Chondrocyte (in vitro differentiated cells): ENCODE results near the gene ZNF169. TPM values are rescaled to one million over a fixed set of nuclear protein-coding genes. Genes with fewer than 3 reads are reported as not detected.
"Not testable (repeated sequence)": the region's sequence is repeated elsewhere in the genome, so short reads cannot be mapped to it uniquely, and the experiment has no call there.

Experiments used
- DNase-seq: peaks from one replicate; pipeline ENCODE4 v3.0.0; 2021; ENCODE audit warnings: mixed read lengths, low spot score
- H3K27ac Mint-ChIP-seq: one replicate; pipeline ENCODE4 v1.8.0; 2021; ENCODE audit warnings: mild to moderate bottlenecking, moderate library complexity, mixed read lengths; ENCODE audit not compliant: unreplicated experiment
- H3K27me3 Mint-ChIP-seq: 2 replicates; pipeline ENCODE4 v1.8.0; 2021; ENCODE audit warnings: low read depth, mixed read lengths
- H3K36me3 Mint-ChIP-seq: 2 replicates; pipeline ENCODE4 v1.8.0; 2021; ENCODE audit warnings: low read depth, mixed read lengths
- H3K4me1 Mint-ChIP-seq: 2 replicates; pipeline ENCODE4 v1.8.0; 2021; ENCODE audit warnings: low read depth, mild to moderate bottlenecking, mixed read lengths
- H3K4me3 Mint-ChIP-seq: one replicate; pipeline ENCODE4 v1.8.0; 2021; ENCODE audit warnings: mild to moderate bottlenecking, moderate library complexity, mixed read lengths; ENCODE audit not compliant: unreplicated experiment
- H3K9me3 Mint-ChIP-seq: 2 replicates; pipeline ENCODE4 v1.8.0; 2021; ENCODE audit warnings: low read depth, mixed read lengths
- CTCF ChIP-seq: fragments of 200-600 bp; sonication (generic); IDR thresholded peaks from 2 replicates; pipeline ENCODE4 v1.5.0; 2021; ENCODE audit warnings: antibody characterized with exemption, mild to moderate bottlenecking, moderate library complexity
- total RNA-seq: library from RNA; stranded (reverse); gene quantifications from 3 replicates; pipeline ENCODE4 v1.2.1, GENCODE V29; 2021

The ZNF169 gene
- total RNA-seq, 1 donor from 2014 or later: 3.1 TPM

- H3K4me3 Mint-ChIP-seq: no peak overlapping the region
- no peaks in the 10 kb centered on the region for H3K27me3 Mint-ChIP-seq
- H3K36me3 Mint-ChIP-seq: peaks cover 3% of the 10 kb centered on the region
- DNase-seq: no peak
- TF ChIP-seq CTCF: no peak
- H3K27ac Mint-ChIP-seq: no peak overlapping the region
- H3K4me1 Mint-ChIP-seq: no peaks in the 10 kb centered on the region
- H3K9me3 Mint-ChIP-seq: no peaks in the 10 kb centered on the region
Observed at GRCh38 chr9:94302426-94302825, 43.3 kb downstream of the ZNF169 start.

- no peak for DNase-seq
- H3K27ac Mint-ChIP-seq: no peak overlapping the region
- H3K9me3 Mint-ChIP-seq: no peaks in the 10 kb centered on the region
- H3K27me3 Mint-ChIP-seq: no peaks in the 10 kb centered on the region
- TF ChIP-seq CTCF: no peak
- H3K4me1 Mint-ChIP-seq: no peaks in the 10 kb centered on the region
- no peak overlapping the region for H3K4me3 Mint-ChIP-seq
- H3K36me3 Mint-ChIP-seq: peaks cover 3% of the 10 kb centered on the region
Observed at GRCh38 chr9:94303321-94303720, 44.2 kb downstream of the ZNF169 start.

- not testable (repeated sequence) for H3K9me3 Mint-ChIP-seq, H3K36me3 Mint-ChIP-seq, H3K27ac Mint-ChIP-seq, H3K27me3 Mint-ChIP-seq, H3K4me3 Mint-ChIP-seq, DNase-seq, H3K4me1 Mint-ChIP-seq
Observed at GRCh38 chr9:94315034-94315984, 56.2 kb downstream of the ZNF169 start.

- not testable (repeated sequence) for DNase-seq, H3K4me1 Mint-ChIP-seq, H3K4me3 Mint-ChIP-seq, H3K36me3 Mint-ChIP-seq, H3K27ac Mint-ChIP-seq, H3K9me3 Mint-ChIP-seq, H3K27me3 Mint-ChIP-seq
Observed at GRCh38 chr9:94316236-94316635, 57.1 kb downstream of the ZNF169 start.

- H3K36me3 Mint-ChIP-seq, DNase-seq: not testable (repeated sequence)
Observed at GRCh38 chr9:94317949-94318657, 59.0 kb downstream of the ZNF169 start.

GRCh38 chr9:94322342-94322940, 63.3 kb downstream of the ZNF169 start:
- not testable (repeated sequence) for H3K27ac Mint-ChIP-seq, H3K9me3 Mint-ChIP-seq, H3K27me3 Mint-ChIP-seq, H3K4me1 Mint-ChIP-seq, H3K36me3 Mint-ChIP-seq, H3K4me3 Mint-ChIP-seq, DNase-seq

More at GRCh38 chr9:94317949-94318657, 59.0 kb downstream of the ZNF169 start:
- H3K4me1 Mint-ChIP-seq, H3K4me3 Mint-ChIP-seq, H3K9me3 Mint-ChIP-seq, H3K27me3 Mint-ChIP-seq, H3K27ac Mint-ChIP-seq: not testable (repeated sequence)

GRCh38 chr9:94323153-94323798, 64.2 kb downstream of the ZNF169 start:
- not testable (repeated sequence) for H3K4me3 Mint-ChIP-seq, H3K4me1 Mint-ChIP-seq

GRCh38 chr9:94325583-94325982, 66.5 kb downstream of the ZNF169 start:
- H3K27ac Mint-ChIP-seq, H3K9me3 Mint-ChIP-seq, H3K27me3 Mint-ChIP-seq: not testable (repeated sequence)

More at GRCh38 chr9:94323153-94323798, 64.2 kb downstream of the ZNF169 start:
- H3K9me3 Mint-ChIP-seq, DNase-seq, H3K27ac Mint-ChIP-seq, H3K36me3 Mint-ChIP-seq, H3K27me3 Mint-ChIP-seq: not testable (repeated sequence)

GRCh38 chr9:94328544-94328943, 69.4 kb downstream of the ZNF169 start, which contains the start of gene NUTM2F:
TSS of gene NUTM2F (minus strand) at chr9:94328644. CDS start at chr9:94328623, 21 bp downstream.
- H3K4me3 Mint-ChIP-seq, H3K9me3 Mint-ChIP-seq, H3K4me1 Mint-ChIP-seq, H3K27ac Mint-ChIP-seq, H3K36me3 Mint-ChIP-seq, DNase-seq, H3K27me3 Mint-ChIP-seq: not testable (repeated sequence)

More at GRCh38 chr9:94325583-94325982, 66.5 kb downstream of the ZNF169 start:
- not testable (repeated sequence) for H3K4me3 Mint-ChIP-seq, DNase-seq, H3K4me1 Mint-ChIP-seq, H3K36me3 Mint-ChIP-seq

- not testable (repeated sequence) for H3K4me3 Mint-ChIP-seq, H3K36me3 Mint-ChIP-seq, H3K27me3 Mint-ChIP-seq, H3K9me3 Mint-ChIP-seq, DNase-seq, H3K4me1 Mint-ChIP-seq, H3K27ac Mint-ChIP-seq
Observed at GRCh38 chr9:94336445-94336844, 77.3 kb downstream of the ZNF169 start.
